Stimulated activated CD8-positive, alpha-beta memory T cell treated with anti-CD3 and anti-CD28 coated beads, Interleukin-2, amount 100 ng/mL, for 1 hour (primary cell): ENCODE results near the gene TEAD2.

Source experiments
- DNase-seq, 2 donors: peaks; one replicate each; pipeline ENCODE4 v3.0.0-alpha.2; 2020; ENCODE audit warnings: low read depth in 2 of 2

TEAD2 gene

GRCh38 chr19:49348305-49349189, 13.7 kb downstream of the TEAD2 start:
- DNase-seq: no peak

GRCh38 chr19:49347835-49348234, 14.4 kb downstream of the TEAD2 start:
- no peak for DNase-seq

DNA sequence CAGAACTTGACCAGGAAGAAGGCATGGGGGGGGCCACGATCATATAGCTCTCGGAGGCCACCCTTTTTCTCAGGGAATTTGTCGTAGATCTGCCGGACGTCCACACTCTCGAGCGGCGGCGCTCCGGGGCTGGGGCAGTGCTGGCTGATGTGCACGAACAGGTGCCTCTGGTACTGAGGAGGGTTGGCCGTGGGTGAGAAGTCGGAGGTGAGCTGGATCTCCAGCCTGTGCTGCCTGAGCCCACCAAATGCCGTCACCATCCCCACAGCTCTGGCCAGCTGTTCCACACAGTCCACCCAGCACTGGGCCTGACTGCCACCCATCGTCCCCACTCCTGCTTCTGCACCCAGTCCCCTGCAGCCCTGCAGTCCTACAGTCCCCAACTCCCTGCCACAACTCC, 15.0 kb downstream of the TEAD2 start:
- DNase-seq: no peak

DNA sequence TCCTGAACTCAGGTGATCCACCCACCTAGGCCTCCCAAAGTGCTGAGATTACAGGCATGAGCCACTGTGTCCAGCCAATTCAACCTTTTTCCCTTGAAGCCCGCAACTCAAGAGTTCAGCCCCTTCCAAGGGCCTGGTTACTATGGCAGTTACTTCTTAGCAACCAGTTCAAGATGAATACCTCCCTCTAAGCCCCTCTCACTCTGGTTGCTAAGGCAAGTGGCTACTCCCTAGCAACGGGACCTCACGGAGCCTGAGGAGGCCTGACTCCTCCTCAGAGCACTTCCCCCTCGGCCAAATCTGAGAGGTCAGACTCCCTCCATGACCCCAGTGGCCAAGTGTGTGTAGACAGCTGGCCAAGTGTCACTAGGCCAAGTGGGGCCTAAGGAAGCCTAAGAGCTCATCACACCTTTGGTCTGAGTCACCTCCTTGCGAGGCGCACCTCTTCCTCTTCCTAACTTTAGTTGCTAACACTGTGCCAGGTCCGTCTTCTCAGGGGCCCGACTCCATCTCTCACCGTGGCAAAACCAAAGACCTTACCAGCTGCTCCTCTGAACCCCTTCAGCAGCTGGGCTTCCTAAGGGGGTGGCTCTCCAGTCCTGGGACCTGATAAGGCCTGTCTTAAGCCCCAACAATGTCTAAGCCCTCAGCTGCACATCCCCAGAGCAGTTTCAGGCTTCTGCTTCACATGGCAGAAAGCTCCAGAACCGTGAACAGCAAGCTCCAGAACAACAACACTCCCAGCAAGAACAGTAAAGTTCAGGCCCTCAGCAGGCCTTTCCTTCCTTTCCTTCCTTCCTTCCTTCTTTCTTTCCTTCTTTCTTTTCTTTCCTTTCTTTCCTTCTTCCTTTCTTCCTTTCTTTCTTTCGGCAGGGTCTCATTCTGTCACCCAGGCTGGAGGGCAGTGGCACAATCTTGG, 17.5 kb downstream of the TEAD2 start:
- no peak for DNase-seq

DNA sequence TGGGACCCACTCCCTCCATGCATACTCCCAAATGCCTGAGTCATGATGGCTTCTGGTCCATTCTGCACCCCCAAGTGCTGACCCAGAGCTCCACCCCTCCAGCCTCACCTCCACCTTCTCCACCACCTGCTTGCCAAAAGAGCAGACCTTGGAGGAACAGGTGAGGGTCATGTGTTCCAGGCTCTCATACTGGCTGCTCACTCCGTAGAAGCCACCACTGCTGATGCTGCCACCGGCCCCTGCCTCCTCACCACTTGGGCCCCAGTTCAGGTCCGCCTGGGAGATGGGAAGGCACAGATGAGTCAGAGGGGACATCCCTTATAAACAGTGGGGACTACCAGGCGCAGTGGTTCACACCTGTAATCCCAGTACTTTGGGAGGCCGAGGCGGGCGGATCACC, 19.1 kb downstream of the TEAD2 start:
- no peak for DNase-seq

DNA sequence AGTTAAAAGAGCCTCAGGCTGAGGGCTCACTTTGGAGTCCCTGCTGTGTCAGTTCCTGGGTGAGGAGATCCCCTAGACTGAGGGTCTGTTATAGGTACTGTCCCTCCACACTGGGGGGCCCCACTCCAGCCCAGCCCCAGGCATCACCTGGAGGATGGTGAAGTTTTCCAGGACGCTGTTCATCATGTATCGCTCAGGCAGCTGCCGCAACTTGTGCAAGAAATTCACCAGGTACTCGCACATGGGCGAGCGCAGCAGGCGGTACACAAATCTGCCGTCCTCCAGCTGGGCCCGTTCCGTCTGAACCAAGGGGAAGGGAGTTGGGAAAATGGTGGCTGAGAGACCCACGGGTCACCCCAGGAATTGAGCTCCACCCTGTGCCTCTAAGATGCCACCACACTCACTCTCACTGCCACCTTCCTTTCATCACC, 19.9 kb downstream of the TEAD2 start:
- no peak for DNase-seq

- no peak for DNase-seq
These were observed 21.1 kb downstream of the TEAD2 start for GRCh38 chr19:49340865-49341718.

- DNase-seq: no peak
These were observed 21.9 kb downstream of the TEAD2 start for GRCh38 chr19:49340069-49340864.

DNA sequence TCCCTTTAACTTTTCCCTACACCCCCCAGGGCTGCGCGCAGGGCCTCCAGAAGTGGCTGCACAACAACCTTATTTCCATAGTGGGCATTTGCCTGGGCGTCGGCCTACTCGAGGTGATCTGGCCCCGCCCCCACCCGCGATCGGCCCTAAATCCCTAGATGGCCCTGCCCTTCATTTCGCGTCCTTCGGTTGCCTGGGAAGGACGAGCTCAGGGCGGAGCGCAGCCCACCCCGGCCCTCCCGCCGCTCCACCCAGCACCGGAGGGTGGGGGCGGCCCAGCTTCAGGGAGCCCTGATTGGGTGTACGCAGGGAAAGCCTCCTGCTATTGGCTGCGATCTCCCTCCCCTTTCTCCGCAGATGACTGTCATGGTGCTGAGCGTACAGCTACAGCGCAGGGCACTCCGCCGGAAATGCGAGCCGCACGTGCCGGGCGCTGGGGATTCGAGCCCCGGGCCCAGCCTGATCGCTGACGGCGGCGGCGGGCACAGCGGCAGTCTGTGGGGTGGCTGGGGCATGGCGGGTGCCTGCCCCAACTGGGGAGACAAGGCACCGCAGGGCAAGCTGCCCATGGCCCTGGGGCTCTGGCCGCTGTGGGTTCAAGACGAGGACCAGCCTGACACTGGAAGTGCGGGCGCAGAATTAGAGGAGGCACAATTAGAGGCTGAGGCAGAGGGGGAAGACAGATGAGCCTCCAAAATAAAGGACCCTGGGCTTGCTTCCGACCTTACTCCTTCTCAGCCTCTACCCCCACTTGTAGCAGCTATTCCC, 22.7 kb downstream of the TEAD2 start:
- no peak for DNase-seq

- DNase-seq: no peak
These were observed 23.4 kb downstream of the TEAD2 start for GRCh38 chr19:49338691-49339300.

DNA sequence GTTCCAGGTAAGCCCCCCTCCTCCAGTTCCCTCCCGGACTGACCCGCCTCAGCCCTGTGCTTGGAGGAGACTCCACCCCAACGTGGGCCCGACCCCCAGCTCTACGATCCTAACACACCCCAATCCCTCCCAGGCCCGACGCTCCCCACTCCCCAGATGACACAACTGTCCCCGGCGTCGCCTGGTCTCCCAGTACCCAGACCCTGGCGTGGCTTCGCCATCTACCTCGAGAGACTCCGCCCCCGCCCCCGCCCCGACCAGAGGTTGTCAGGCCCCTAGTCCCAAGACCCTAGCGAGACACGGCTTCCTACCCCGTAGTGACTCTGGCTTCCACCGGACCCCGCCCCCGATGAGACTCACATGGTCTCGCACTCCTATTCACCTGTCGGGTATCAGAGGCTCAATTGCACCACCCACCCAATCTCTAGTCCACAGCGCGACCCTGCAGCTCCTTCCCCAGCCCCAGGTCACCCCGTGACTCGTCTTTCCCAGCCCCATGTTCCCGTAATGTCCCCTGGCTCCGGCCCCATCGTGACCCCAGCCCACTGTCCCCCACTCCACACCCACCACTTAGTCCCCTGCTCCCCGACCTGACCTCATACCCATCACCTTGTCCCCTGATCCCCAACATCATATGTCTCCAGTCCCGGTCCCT, 24.1 kb downstream of the TEAD2 start:
- no peak for DNase-seq

DNA sequence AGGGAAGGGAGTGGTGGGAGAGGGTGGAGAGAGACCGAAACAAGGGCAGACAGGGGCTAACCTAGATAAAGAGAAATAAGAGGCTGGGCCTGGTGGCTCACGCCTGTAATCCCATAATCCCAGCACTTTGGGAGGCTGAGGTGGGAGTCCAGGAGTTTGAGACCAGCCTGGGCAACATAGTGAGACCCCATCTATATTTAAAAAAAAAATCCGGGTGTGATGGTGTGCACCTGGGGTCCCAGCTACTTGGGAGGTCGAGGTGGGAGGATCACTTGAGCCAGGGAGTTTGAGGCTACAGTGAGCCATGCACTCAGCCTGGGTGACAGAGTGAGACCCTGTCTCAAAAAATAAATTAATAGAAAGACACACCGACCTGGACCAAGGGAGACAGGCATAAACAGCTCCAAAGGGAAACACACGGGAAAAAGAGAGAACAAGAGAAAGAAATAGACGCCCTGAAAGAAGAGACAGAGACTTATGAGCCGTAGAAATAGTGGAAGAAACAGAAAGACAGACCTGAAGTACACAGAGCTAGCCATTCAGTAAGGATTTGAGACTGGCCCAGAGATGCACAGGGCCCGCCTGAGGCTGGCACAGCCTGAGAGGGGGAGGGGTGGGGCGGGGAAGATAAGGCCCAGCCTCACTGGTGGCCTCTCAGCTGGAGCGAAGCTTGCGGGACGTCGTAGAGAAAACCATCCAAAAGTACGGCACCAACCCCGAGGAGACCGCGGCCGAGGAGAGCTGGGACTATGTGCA, 24.8 kb downstream of the TEAD2 start:
- DNase-seq: no peak

DNA sequence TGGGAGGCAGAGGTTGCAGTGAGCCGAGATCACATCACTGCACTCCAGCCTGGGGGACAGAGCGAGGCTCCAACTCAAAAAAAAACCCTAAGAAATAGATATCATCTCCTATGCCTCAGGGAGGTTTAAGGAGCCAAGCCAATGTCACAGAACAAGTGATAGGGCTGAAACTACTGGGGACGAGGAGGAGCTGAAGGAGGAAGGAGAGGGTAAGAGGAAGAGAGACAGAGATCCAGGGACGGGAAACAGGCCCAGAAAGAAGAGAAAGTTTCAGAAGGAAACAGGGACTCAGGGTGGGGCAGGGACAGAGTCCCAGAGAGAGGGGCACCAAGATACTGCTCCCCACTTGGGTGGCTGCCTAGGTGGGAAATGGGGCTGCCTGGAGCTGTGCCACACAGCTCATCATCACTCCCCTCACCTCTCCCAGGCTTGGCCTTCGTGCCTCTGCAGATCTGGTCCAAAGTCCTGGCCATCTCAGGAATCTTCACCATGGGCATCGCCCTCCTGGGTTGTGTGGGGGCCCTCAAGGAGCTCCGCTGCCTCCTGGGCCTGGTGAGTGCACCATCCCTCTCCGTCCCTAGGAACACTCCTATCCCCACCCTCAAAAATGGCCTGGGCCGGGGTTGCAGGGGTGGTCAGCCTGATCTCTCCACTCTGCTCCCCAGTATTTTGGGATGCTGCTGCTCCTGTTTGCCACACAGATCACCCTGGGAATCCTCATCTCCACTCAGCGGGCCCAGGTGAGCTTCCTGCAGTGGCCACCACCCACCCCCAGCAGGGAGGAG, 25.5 kb downstream of the TEAD2 start:
- no peak for DNase-seq

- DNase-seq: no peak
These were observed 26.3 kb downstream of the TEAD2 start for GRCh38 chr19:49335784-49336481.

DNA sequence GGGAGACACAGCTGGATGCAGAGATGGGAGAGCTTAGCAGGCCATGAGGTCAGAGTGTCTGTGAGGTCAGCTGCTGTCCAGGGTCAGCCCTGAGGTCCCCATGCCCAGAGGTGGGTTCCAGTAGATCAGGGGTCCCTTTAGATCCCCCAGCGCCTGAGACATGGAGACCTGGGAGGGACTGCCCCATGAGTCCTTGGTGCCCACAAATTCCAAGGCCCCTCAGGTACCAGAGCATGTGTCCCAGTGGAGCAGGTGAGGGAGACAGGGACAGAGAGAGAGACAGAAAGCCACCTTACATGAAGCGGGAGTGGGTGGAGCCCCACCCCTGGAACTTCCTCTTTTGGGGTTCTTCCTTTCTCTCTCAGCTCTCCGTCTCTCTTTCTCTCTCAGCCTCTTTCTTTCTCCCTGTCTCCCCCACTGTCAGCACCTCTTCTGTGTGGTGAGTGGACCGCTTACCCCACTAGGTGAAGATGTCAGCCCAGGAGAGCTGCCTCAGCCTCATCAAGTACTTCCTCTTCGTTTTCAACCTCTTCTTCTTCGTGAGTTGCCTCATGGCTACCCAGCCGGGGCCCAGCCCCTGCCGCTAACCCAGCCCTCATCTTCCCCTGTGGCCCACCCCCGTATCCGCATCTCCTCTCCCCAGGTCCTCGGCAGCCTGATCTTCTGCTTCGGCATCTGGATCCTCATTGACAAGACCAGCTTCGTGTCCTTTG, 27.0 kb downstream of the TEAD2 start, which contains the start of gene CD37:
TSS of gene CD37 (plus strand) at position 336 of the 713 bp plus-strand sequence. CDS start at position 471, 135 bp downstream.
- DNase-seq: peak; percentile 26 to 38

DNA sequence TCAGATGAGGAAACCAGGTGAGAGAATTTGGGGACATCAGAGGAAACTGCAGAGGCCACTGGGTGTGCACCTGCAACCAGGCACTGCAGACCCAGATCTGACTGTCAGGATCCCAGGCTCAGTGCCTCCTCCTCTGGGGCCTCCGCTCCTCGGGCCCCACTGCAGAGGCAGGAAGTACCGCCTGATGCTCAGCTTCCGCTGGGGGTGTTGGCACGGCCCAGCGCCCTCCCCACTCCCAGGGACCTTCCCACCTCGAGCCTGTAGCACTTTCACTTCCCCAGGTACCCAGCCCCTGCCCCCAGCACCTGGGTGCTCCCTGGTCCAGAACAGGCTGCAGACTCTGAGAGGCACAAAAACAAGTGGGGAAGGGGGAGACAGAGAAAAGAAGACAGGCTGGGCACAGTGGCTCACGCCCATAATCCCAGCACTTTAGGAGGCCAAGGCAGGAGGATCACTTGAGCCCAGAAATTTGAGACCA, 28.4 kb downstream of the TEAD2 start:
- peak; percentile 45 to 49 for DNase-seq
